HepG2 (cell line): Measurements from ENCODE around the gene KLHL12. TPM values are rescaled to one million over a fixed set of nuclear protein-coding genes. Genes with fewer than 3 reads are reported as not detected.

Source experiments
- CSRNP1 ChIP-seq: sonication (generic); formaldehyde crosslinking; IDR thresholded peaks from 2 replicates; pipeline ENCODE4 v1.8.1; 2023; ENCODE audit warnings: mild to moderate bottlenecking, missing genetic modification reagents
- DNMT3B ChIP-seq: conservative IDR thresholded peaks from 2 replicates; pipeline ENCODE4 v1.6.1; 2016; ENCODE audit warnings: missing biosample characterization, control low read depth
- EP300 ChIP-seq, 3 experiments: sonication (generic) in 1 of 3; formaldehyde crosslinking in 1 of 3; IDR thresholded peaks; 2 replicates each; pipeline versions ENCODE4 v1.5.1 to v1.6.1; 2011 to 2020; ENCODE audit warnings: low read depth in 2 of 3, low read length in 2 of 3, borderline replicate concordance in 1 of 3, improper control_type of control experiment in 1 of 3, mild to moderate bottlenecking in 1 of 3, missing genetic modification reagents in 1 of 3, moderate library complexity in 1 of 3
- ISL2 ChIP-seq: sonication (generic); formaldehyde crosslinking; IDR thresholded peaks from 2 replicates; pipeline ENCODE4 v1.5.0; 2020; ENCODE audit warnings: missing genetic modification reagents
- JUNB ChIP-seq: sonication (generic); formaldehyde crosslinking; IDR thresholded peaks from 2 replicates; pipeline ENCODE4 v1.8.0; 2022; ENCODE audit warnings: missing genetic modification reagents, mild to moderate bottlenecking, borderline replicate concordance
- KLF13 ChIP-seq: sonication (generic); formaldehyde crosslinking; IDR thresholded peaks from 2 replicates; pipeline ENCODE4 v1.4.0; 2020; ENCODE audit warnings: mild to moderate bottlenecking, missing genetic modification reagents
- MAFG ChIP-seq: sonication (generic); formaldehyde crosslinking; IDR thresholded peaks from 2 replicates; pipeline ENCODE4 v1.5.1; 2020; ENCODE audit warnings: mild to moderate bottlenecking, missing genetic modification reagents
- NFYB ChIP-seq: sonication (generic); formaldehyde crosslinking; IDR thresholded peaks from 2 replicates; pipeline ENCODE4 v1.4.0; 2020; ENCODE audit warnings: missing genetic modification reagents
- NFYC ChIP-seq: IDR thresholded peaks from 2 replicates; pipeline ENCODE4 v1.6.1; 2016; ENCODE audit warnings: missing genetic modification reagents, missing compliant biosample characterization
- ZNF17 ChIP-seq: sonication (generic); formaldehyde crosslinking; IDR thresholded peaks from 2 replicates; pipeline ENCODE4 v1.5.0; 2020; ENCODE audit warnings: mild to moderate bottlenecking, missing genetic modification reagents
- ZNF234 ChIP-seq: sonication (generic); formaldehyde crosslinking; conservative IDR thresholded peaks from 2 replicates; pipeline ENCODE4 v1.5.1; 2020; ENCODE audit warnings: mild to moderate bottlenecking, missing genetic modification reagents
- ZNF547 ChIP-seq: sonication (generic); formaldehyde crosslinking; IDR thresholded peaks from 2 replicates; pipeline ENCODE4 v1.5.1; 2020; ENCODE audit warnings: mild to moderate bottlenecking, missing genetic modification reagents
- ZNF660 ChIP-seq: sonication (generic); formaldehyde crosslinking; IDR thresholded peaks from 2 replicates; pipeline ENCODE4 v1.5.1; 2020; ENCODE audit warnings: mild to moderate bottlenecking, low read depth, missing genetic modification reagents, borderline replicate concordance
- ZNF816 ChIP-seq: sonication (generic); formaldehyde crosslinking; IDR thresholded peaks from 2 replicates; pipeline ENCODE4 v1.8.0; 2022; ENCODE audit warnings: missing genetic modification reagents, mild to moderate bottlenecking, borderline replicate concordance
- ZNF839 ChIP-seq: sonication (generic); formaldehyde crosslinking; IDR thresholded peaks from 2 replicates; pipeline ENCODE4 v1.4.0; 2020; ENCODE audit warnings: missing genetic modification reagents, mild to moderate bottlenecking, borderline replicate concordance
- polyA plus RNA-seq, 8 experiments: library from polyadenylated mRNA; depleted of rRNA in 3 of 8; stranded (reverse) in 7 of 8; unstranded in 1 of 8; fragments of >200 nt; fragmentation: Illumina TruSeq in 4 of 8; extraction: Trizol in 4 of 8; gene quantifications; 2 replicates each; pipeline versions ENCODE4 v1.2.1 to v1.2.3, GENCODE V29; 2011 to 2016; ENCODE audit warnings: low read depth in 4 of 8, missing spikeins in 1 of 8, mixed read lengths in 1 of 8; ENCODE audit not compliant: insufficient read depth in 1 of 8
- total RNA-seq, 5 experiments: library from RNA; depleted of rRNA; stranded (reverse); fragments of >200 nt; fragmentation: Illumina TruSeq; extraction: Trizol; gene quantifications; 2 replicates each; pipeline ENCODE4 v1.2.3, GENCODE V29; 2016; ENCODE audit warnings: low read depth in 1 of 5
- TF ChIP-seq, protein P1 (sequence below): IDR thresholded peaks from 2 replicates; pipeline ENCODE4 v1.6.1; 2016; ENCODE audit warnings: missing biosample characterization, missing genetic modification reagents, low read depth
- TF ChIP-seq, protein P2 (sequence below): sonication (generic); formaldehyde crosslinking; conservative IDR thresholded peaks from 2 replicates; pipeline ENCODE4 v1.5.0; 2020; ENCODE audit warnings: missing genetic modification reagents
- TF ChIP-seq, protein P3 (sequence below): sonication (generic); formaldehyde crosslinking; IDR thresholded peaks from 2 replicates; pipeline ENCODE4 v1.4.0; 2020; ENCODE audit warnings: missing genetic modification reagents
- TF ChIP-seq, protein P4 (sequence below): sonication (generic); formaldehyde crosslinking; IDR thresholded peaks from 2 replicates; pipeline ENCODE4 v1.5.0; 2020; ENCODE audit warnings: missing genetic modification reagents, mild to moderate bottlenecking, borderline replicate concordance

KLHL12 gene
- total and polyA plus RNA-seq, 2 of the 13 experiments (the other 11 are each of a cell fraction or from before 2014, with no cell fraction given) = 19.2 to 25.2 TPM

- TF ChIP-seq NFYB (CRISPR knock-in tag) = peak; percentile 23; the same call in 1 of the 2 replicates
- 0 out of 2 replicates have a peak, but pooled peaks have one; percentile 18 for TF ChIP-seq ISL2
- TF ChIP-seq JUNB (CRISPR knock-in tag) = no peak
- no peak for TF ChIP-seq ZNF660
- TF ChIP-seq ZNF816 = no peak
- TF ChIP-seq, protein P1, sequence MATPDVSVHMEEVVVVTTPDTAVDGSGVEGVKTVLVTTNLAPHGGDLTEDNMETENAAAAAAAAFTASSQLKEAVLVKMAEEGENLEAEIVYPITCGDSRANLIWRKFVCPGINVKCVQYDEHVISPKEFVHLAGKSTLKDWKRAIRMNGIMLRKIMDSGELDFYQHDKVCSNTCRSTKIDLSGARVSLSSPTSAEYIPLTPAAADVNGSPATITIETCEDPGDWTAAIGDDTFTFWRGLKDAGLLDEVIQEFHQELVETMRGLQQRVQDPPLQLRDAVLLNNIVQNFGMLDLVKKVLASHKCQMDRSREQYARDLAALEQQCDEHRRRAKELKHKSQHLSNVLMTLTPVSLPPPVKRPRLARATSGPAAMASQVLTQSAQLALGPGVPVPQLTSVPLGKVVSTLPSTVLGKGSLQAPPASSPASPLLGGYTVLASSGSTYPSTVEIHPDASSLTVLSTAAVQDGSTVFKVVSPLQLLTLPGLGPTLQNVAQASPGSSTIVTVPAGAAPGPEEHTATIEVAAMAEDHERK = no peak
- no peak for TF ChIP-seq ZNF234 (CRISPR knock-in tag)
- no peak for TF ChIP-seq ZNF17
- no peak for TF ChIP-seq MAFG (CRISPR knock-in tag)
- TF ChIP-seq CSRNP1 (CRISPR knock-in tag) = no peak
- no peak for TF ChIP-seq EP300 (IDR thresholded peaks at IDR 0.05; ENCODE audit: low read depth in 2 of 2, low read length in 2 of 2)
- no peak for TF ChIP-seq EP300 (CRISPR knock-in tag; IDR thresholded peaks at IDR 0.05; ENCODE audit: borderline replicate concordance)
- TF ChIP-seq KLF13 (CRISPR knock-in tag) = no peak
- TF ChIP-seq, protein P2, sequence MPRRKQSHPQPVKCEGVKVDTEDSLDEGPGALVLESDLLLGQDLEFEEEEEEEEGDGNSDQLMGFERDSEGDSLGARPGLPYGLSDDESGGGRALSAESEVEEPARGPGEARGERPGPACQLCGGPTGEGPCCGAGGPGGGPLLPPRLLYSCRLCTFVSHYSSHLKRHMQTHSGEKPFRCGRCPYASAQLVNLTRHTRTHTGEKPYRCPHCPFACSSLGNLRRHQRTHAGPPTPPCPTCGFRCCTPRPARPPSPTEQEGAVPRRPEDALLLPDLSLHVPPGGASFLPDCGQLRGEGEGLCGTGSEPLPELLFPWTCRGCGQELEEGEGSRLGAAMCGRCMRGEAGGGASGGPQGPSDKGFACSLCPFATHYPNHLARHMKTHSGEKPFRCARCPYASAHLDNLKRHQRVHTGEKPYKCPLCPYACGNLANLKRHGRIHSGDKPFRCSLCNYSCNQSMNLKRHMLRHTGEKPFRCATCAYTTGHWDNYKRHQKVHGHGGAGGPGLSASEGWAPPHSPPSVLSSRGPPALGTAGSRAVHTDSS (CRISPR knock-in tag) = no peak
- TF ChIP-seq NFYC = no peak; the same call in 1 of the 2 replicates
- TF ChIP-seq, protein P3, sequence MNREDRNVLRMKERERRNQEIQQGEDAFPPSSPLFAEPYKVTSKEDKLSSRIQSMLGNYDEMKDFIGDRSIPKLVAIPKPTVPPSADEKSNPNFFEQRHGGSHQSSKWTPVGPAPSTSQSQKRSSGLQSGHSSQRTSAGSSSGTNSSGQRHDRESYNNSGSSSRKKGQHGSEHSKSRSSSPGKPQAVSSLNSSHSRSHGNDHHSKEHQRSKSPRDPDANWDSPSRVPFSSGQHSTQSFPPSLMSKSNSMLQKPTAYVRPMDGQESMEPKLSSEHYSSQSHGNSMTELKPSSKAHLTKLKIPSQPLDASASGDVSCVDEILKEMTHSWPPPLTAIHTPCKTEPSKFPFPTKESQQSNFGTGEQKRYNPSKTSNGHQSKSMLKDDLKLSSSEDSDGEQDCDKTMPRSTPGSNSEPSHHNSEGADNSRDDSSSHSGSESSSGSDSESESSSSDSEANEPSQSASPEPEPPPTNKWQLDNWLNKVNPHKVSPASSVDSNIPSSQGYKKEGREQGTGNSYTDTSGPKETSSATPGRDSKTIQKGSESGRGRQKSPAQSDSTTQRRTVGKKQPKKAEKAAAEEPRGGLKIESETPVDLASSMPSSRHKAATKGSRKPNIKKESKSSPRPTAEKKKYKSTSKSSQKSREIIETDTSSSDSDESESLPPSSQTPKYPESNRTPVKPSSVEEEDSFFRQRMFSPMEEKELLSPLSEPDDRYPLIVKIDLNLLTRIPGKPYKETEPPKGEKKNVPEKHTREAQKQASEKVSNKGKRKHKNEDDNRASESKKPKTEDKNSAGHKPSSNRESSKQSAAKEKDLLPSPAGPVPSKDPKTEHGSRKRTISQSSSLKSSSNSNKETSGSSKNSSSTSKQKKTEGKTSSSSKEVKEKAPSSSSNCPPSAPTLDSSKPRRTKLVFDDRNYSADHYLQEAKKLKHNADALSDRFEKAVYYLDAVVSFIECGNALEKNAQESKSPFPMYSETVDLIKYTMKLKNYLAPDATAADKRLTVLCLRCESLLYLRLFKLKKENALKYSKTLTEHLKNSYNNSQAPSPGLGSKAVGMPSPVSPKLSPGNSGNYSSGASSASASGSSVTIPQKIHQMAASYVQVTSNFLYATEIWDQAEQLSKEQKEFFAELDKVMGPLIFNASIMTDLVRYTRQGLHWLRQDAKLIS (CRISPR knock-in tag) = no peak
- no peak for TF ChIP-seq ZNF547 (CRISPR knock-in tag)
- TF ChIP-seq DNMT3B = no peak
- TF ChIP-seq, protein P4, sequence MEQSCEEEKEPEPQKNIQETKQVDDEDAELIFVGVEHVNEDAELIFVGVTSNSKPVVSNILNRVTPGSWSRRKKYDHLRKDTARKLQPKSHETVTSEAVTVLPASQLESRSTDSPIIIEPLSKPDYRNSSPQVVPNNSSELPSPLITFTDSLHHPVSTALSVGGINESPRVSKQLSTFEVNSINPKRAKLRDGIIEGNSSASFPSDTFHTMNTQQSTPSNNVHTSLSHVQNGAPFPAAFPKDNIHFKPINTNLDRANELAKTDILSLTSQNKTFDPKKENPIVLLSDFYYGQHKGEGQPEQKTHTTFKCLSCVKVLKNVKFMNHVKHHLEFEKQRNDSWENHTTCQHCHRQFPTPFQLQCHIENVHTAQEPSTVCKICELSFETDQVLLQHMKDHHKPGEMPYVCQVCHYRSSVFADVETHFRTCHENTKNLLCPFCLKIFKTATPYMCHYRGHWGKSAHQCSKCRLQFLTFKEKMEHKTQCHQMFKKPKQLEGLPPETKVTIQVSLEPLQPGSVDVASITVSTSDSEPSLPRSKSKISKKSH = no peak; the same call in 1 of the 2 replicates
- TF ChIP-seq ZNF839 = no peak
Observed at GRCh38 chr1:202860744-202861419, 66.2 kb downstream of the KLHL12 start (continued).
